GM21526 (cell line): ENCODE data around the gene GRIK1.

Experiments
- ATAC-seq: cut with Tn5 transposase; IDR thresholded peaks from one replicate; pipeline ENCODE4 v1.9.1; 2021; ENCODE audit warnings: moderate library complexity; ENCODE audit not compliant: unreplicated experiment, low FRiP score

Gene GRIK1

GRCh38 chr21:29568020-29568697 is 371.6 kb downstream of the GRIK1 start:
- no peak for ATAC-seq

GRCh38 chr21:29557931-29558725 is 381.7 kb downstream of the GRIK1 start:
- no peak for ATAC-seq

- no peak for ATAC-seq
Measured at GRCh38 chr21:29557200-29557599, 382.6 kb downstream of the GRIK1 start.

- no peak for ATAC-seq
Measured at GRCh38 chr21:29555601-29556000, 384.2 kb downstream of the GRIK1 start.

GRCh38 chr21:29550205-29550604 is 389.6 kb downstream of the GRIK1 start:
- no peak for ATAC-seq

GRCh38 chr21:29549614-29550013 is 390.2 kb downstream of the GRIK1 start:
- ATAC-seq, result no peak

- no peak for ATAC-seq
Measured at GRCh38 chr21:29547998-29548397, 391.8 kb downstream of the GRIK1 start.

- no peak for ATAC-seq
Measured at GRCh38 chr21:29546071-29546470, 393.7 kb downstream of the GRIK1 start.

GRCh38 chr21:29540289-29540688 is 399.5 kb downstream of the GRIK1 start:
- no peak for ATAC-seq

GRCh38 chr21:29538115-29538514 is 401.7 kb downstream of the GRIK1 start:
- no peak for ATAC-seq

GRCh38 chr21:29534448-29534847 is 405.3 kb downstream of the GRIK1 start:
- no peak for ATAC-seq

- ATAC-seq, result no peak
Measured at GRCh38 chr21:29529139-29529538, 410.7 kb downstream of the GRIK1 start.

- ATAC-seq, result no peak
Measured at GRCh38 chr21:29526545-29526944, 413.3 kb downstream of the GRIK1 start.

GRCh38 chr21:29524055-29524454 is 415.7 kb downstream of the GRIK1 start:
- no peak for ATAC-seq

- no peak for ATAC-seq
Measured at GRCh38 chr21:29523646-29524045, 416.1 kb downstream of the GRIK1 start.

- no peak for ATAC-seq
Measured at GRCh38 chr21:29521872-29522271, 417.9 kb downstream of the GRIK1 start.

- ATAC-seq, result no peak
Measured at GRCh38 chr21:29520171-29520570, 419.6 kb downstream of the GRIK1 start.

GRCh38 chr21:29514652-29515247 is 425.0 kb downstream of the GRIK1 start:
- ATAC-seq, result no peak

- no peak for ATAC-seq
Measured at GRCh38 chr21:29513535-29513934, 426.3 kb downstream of the GRIK1 start.

GRCh38 chr21:29511096-29511495 is 428.7 kb downstream of the GRIK1 start:
- no peak for ATAC-seq

GRCh38 chr21:29509121-29509520 is 430.7 kb downstream of the GRIK1 start:
- no peak for ATAC-seq

GRCh38 chr21:29508301-29508700 is 431.5 kb downstream of the GRIK1 start:
- no peak for ATAC-seq
